ENCODE results near the gene ITGA1.

ITGA1 gene

DNA sequence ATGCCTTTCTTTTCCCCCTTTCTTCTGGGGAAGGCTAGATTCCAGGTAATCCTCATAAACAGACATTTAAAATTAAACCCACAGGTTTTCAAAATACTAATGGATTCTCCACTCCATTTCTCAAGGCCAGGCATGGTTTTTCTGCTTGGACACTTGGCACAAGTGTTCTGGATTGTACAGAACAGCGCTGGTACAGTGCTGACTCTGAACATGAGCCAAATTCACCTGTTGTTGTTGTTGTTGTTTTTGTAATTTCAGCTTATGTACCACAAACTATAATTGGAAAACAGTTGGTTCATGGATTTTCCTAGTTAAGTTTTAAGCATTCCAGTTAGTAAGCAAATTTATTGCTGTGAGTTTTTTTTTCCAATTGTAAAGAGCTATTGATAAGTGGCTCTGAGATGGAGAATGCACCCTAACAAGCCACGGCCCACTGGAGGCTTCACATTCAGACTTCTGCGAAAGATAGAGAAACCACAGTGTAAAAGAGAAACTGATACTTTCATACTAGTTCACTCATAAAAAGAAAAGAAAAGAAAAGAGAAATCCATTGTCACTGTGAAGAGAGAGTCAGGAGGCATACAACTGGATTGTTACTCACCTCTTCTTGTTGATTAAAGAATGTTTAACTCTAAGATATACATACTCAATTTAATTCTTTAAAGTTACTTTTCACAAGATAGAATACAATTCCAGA, 16.2 kb upstream of the ITGA1 start:
- H3K9me3 ChIP-seq (ENCODE audit: control insufficient read depth, low read length): no peaks in the 10 kb centered on the region
- no peak overlapping the region for H3K4me3 ChIP-seq (ENCODE audit: insufficient read depth, low read depth, low read length)
- WGBS, 2 experiments: 90 to 97% methylated on average over 2 to 3 of the region's 3 CpGs
- H3K27ac ChIP-seq (ENCODE audit: insufficient read depth, low read depth, low read length, poor library complexity, severe bottlenecking): no peak overlapping the region
- H3K27me3 ChIP-seq (ENCODE audit: control insufficient read depth, insufficient read depth, low read length, poor library complexity, severe bottlenecking): no peaks in the 10 kb centered on the region
- no peaks in the 10 kb centered on the region for H3K4me1 ChIP-seq (ENCODE audit: control insufficient read depth, insufficient read depth, low read length)
- no peaks in the 10 kb centered on the region for H3K36me3 ChIP-seq (ENCODE audit: control insufficient read depth, insufficient read depth, low read length)

GRCh38 chr5:52772668-52773067, 15.0 kb upstream of the ITGA1 start:
- Histone ChIP-seq H3K9me3 (ENCODE audit: control insufficient read depth, low read length) (no peaks in the 10 kb centered on the region), H3K27me3 (ENCODE audit: control insufficient read depth, insufficient read depth, low read length, poor library complexity, severe bottlenecking) (no peaks in the 10 kb centered on the region), H3K4me3 (ENCODE audit: insufficient read depth, low read depth, low read length) (no peak overlapping the region), H3K27ac (ENCODE audit: insufficient read depth, low read depth, low read length, poor library complexity, severe bottlenecking) (no peak overlapping the region), H3K36me3 (ENCODE audit: control insufficient read depth, insufficient read depth, low read length) (no peaks in the 10 kb centered on the region), H3K4me1 (ENCODE audit: control insufficient read depth, insufficient read depth, low read length) (no peaks in the 10 kb centered on the region)

GRCh38 chr5:52773342-52773741, 14.4 kb upstream of the ITGA1 start:
- WGBS, 2 experiments: 93 to 94% methylated on average over 2 of the region's 2 CpGs
- H3K4me1 ChIP-seq (ENCODE audit: control insufficient read depth, insufficient read depth, low read length): no peaks in the 10 kb centered on the region
- no peaks in the 10 kb centered on the region for H3K9me3 ChIP-seq (ENCODE audit: control insufficient read depth, low read length)
- no peaks in the 10 kb centered on the region for H3K36me3 ChIP-seq (ENCODE audit: control insufficient read depth, insufficient read depth, low read length)
- no peak overlapping the region for H3K27ac ChIP-seq (ENCODE audit: insufficient read depth, low read depth, low read length, poor library complexity, severe bottlenecking)
- no peaks in the 10 kb centered on the region for H3K27me3 ChIP-seq (ENCODE audit: control insufficient read depth, insufficient read depth, low read length, poor library complexity, severe bottlenecking)
- no peak overlapping the region for H3K4me3 ChIP-seq (ENCODE audit: insufficient read depth, low read depth, low read length)

DNA sequence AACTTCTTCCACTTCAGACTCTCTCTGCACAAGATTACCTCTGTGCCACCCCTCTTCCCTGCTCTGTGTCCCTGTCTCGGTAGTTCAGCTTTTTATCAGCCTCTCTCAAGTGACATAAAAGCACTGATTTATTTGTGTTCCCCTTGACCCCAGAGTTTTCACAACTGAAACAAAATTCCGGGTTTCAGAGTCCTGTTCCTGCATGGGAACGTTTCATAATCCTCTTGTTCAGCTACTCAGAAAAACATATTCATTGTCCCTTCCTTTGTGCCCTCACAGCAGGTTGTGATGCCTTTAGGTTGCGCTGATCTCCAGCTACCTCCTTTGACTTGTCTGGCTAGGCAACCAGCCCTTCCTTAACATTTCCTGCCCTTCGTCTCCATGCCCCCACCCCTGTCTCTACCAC, 13.7 kb upstream of the ITGA1 start:
- WGBS, 2 experiments: 13 to 18% methylated on average over 5 of the region's 5 CpGs
- Histone ChIP-seq H3K27me3 (ENCODE audit: control insufficient read depth, insufficient read depth, low read length, poor library complexity, severe bottlenecking) (no peaks in the 10 kb centered on the region), H3K4me3 (ENCODE audit: insufficient read depth, low read depth, low read length) (no peak overlapping the region), H3K9me3 (ENCODE audit: control insufficient read depth, low read length) (no peaks in the 10 kb centered on the region), H3K36me3 (ENCODE audit: control insufficient read depth, insufficient read depth, low read length) (no peaks in the 10 kb centered on the region), H3K4me1 (ENCODE audit: control insufficient read depth, insufficient read depth, low read length) (no peaks in the 10 kb centered on the region), H3K27ac (ENCODE audit: insufficient read depth, low read depth, low read length, poor library complexity, severe bottlenecking) (no peak overlapping the region)

DNA sequence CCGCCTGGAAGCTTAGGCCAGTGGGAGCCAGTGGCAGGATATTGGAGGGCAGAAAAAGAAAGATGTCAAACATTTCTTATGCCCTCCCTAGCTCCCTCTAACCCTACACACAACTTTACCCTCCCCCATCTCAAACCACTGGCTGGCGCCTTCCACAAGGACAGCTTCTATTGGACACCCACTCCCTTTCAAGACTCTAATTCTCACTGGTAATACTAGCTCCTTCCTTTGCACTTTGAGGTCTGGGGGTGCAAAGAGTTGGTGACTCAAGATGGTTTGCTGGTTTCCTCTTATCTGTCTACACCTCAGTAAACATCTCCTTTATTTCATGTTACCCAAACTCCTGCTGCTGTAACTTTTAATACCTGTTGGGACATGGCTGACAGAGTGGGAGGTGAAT, 11.6 kb upstream of the ITGA1 start:
- Histone ChIP-seq H3K36me3 (ENCODE audit: control insufficient read depth, insufficient read depth, low read length) (no peaks in the 10 kb centered on the region), H3K4me3 (ENCODE audit: insufficient read depth, low read depth, low read length) (no peak overlapping the region), H3K27ac (ENCODE audit: insufficient read depth, low read depth, low read length, poor library complexity, severe bottlenecking) (no peak overlapping the region), H3K9me3 (ENCODE audit: control insufficient read depth, low read length) (no peaks in the 10 kb centered on the region), H3K27me3 (ENCODE audit: control insufficient read depth, insufficient read depth, low read length, poor library complexity, severe bottlenecking) (no peaks in the 10 kb centered on the region), H3K4me1 (ENCODE audit: control insufficient read depth, insufficient read depth, low read length) (no peaks in the 10 kb centered on the region)
- WGBS, 2 experiments: 88% methylated on average over 2 of the region's 2 CpGs

GRCh38 chr5:52777186-52777585, 10.5 kb upstream of the ITGA1 start:
- Histone ChIP-seq H3K4me1 (ENCODE audit: control insufficient read depth, insufficient read depth, low read length) (no peaks in the 10 kb centered on the region), H3K36me3 (ENCODE audit: control insufficient read depth, insufficient read depth, low read length) (no peaks in the 10 kb centered on the region)
- 91 to 100% methylated on average over 2 to 3 of the region's 4 CpGs for WGBS, 2 experiments

DNA sequence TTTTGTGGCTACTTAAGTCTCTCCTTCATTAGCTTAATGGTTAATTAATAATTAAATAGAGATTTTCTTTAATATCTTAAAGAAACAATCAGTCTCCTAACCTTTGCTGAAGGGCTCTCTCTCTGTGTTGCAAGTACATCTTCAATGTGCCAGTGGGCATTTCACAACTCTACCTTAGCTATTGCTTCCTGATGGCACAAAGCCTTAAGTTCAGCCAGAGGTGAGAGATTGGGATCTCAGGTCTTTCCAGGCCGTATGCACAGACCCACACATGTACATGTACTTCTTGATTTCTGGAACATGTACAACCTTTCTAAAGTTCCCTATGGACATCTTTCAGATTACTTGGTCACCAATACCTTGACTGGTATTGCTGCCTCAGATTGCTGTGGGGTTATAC, 8.9 kb upstream of the ITGA1 start:
- WGBS, 2 experiments: 94 to 100% methylated on average over 1 of the region's 1 CpG
- H3K36me3 ChIP-seq (ENCODE audit: control insufficient read depth, insufficient read depth, low read length): no peaks in the 10 kb centered on the region
- H3K27ac ChIP-seq (ENCODE audit: insufficient read depth, low read depth, low read length, poor library complexity, severe bottlenecking): no peak overlapping the region
- H3K4me3 ChIP-seq (ENCODE audit: insufficient read depth, low read depth, low read length): no peak overlapping the region
- no peaks in the 10 kb centered on the region for H3K4me1 ChIP-seq (ENCODE audit: control insufficient read depth, insufficient read depth, low read length)
- H3K9me3 ChIP-seq (ENCODE audit: control insufficient read depth, low read length): no peaks in the 10 kb centered on the region
- H3K27me3 ChIP-seq (ENCODE audit: control insufficient read depth, insufficient read depth, low read length, poor library complexity, severe bottlenecking): no peaks in the 10 kb centered on the region

More at GRCh38 chr5:52777186-52777585, 10.5 kb upstream of the ITGA1 start:
- no peaks in the 10 kb centered on the region for H3K27me3 ChIP-seq (ENCODE audit: control insufficient read depth, insufficient read depth, low read length, poor library complexity, severe bottlenecking)
- H3K4me3 ChIP-seq (ENCODE audit: insufficient read depth, low read depth, low read length): no peak overlapping the region
- H3K27ac ChIP-seq (ENCODE audit: insufficient read depth, low read depth, low read length, poor library complexity, severe bottlenecking): no peak overlapping the region
- no peaks in the 10 kb centered on the region for H3K9me3 ChIP-seq (ENCODE audit: control insufficient read depth, low read length)

DNA sequence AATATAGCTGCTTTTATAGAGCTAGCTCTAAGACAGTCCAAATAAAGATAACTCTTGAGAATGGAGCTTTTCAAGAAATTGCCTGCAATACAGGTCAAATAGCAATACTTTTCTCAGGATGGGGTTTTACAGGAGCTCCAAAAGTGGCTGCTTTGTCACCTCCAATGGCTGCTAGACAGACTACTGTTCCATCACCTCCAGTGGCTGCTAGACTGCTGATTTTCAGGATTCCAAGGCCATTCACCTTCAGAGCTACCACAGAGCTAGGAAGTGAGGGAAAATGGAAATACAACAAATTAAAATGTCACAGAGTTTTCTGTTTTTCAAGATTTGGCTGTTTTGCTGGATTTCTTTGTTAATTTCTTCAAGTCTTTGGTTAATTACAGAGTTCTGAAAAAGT, 8.5 kb upstream of the ITGA1 start:
- H3K36me3 ChIP-seq (ENCODE audit: control insufficient read depth, insufficient read depth, low read length): no peaks in the 10 kb centered on the region
- H3K9me3 ChIP-seq (ENCODE audit: control insufficient read depth, low read length): no peaks in the 10 kb centered on the region
- no peak overlapping the region for H3K27ac ChIP-seq (ENCODE audit: insufficient read depth, low read depth, low read length, poor library complexity, severe bottlenecking)
- H3K27me3 ChIP-seq (ENCODE audit: control insufficient read depth, insufficient read depth, low read length, poor library complexity, severe bottlenecking): no peaks in the 10 kb centered on the region
- no peaks in the 10 kb centered on the region for H3K4me1 ChIP-seq (ENCODE audit: control insufficient read depth, insufficient read depth, low read length)
- no peak overlapping the region for H3K4me3 ChIP-seq (ENCODE audit: insufficient read depth, low read depth, low read length)

- no peak overlapping the region for H3K4me3 ChIP-seq (ENCODE audit: insufficient read depth, low read depth, low read length)
These were observed 4.3 kb upstream of the ITGA1 start for GRCh38 chr5:52783226-52783959.

GRCh38 chr5:52784737-52785136, 3.0 kb upstream of the ITGA1 start:
- peaks cover 31% of the 10 kb centered on the region for H3K27me3 ChIP-seq (ENCODE audit: control insufficient read depth, insufficient read depth, low read length, poor library complexity, severe bottlenecking)
- H3K27ac ChIP-seq (ENCODE audit: insufficient read depth, low read depth, low read length, poor library complexity, severe bottlenecking): no peak overlapping the region
- no peaks in the 10 kb centered on the region for H3K4me1 ChIP-seq (ENCODE audit: control insufficient read depth, insufficient read depth, low read length)
- no peak overlapping the region for H3K4me3 ChIP-seq (ENCODE audit: insufficient read depth, low read depth, low read length)
- no peaks in the 10 kb centered on the region for H3K36me3 ChIP-seq (ENCODE audit: control insufficient read depth, insufficient read depth, low read length)
- no peaks in the 10 kb centered on the region for H3K9me3 ChIP-seq (ENCODE audit: control insufficient read depth, low read length)
- 88 to 90% methylated on average over 4 to 6 of the region's 6 CpGs for WGBS, 2 experiments

More at GRCh38 chr5:52783226-52783959, 4.3 kb upstream of the ITGA1 start:
- 86 to 94% methylated on average over 1 to 2 of the region's 2 CpGs for WGBS, 2 experiments
- no peaks in the 10 kb centered on the region for H3K4me1 ChIP-seq (ENCODE audit: control insufficient read depth, insufficient read depth, low read length)
- H3K36me3 ChIP-seq (ENCODE audit: control insufficient read depth, insufficient read depth, low read length): no peaks in the 10 kb centered on the region
- H3K9me3 ChIP-seq (ENCODE audit: control insufficient read depth, low read length): no peaks in the 10 kb centered on the region
- H3K27me3 ChIP-seq (ENCODE audit: control insufficient read depth, insufficient read depth, low read length, poor library complexity, severe bottlenecking): peaks cover 19% of the 10 kb centered on the region
- H3K27ac ChIP-seq (ENCODE audit: insufficient read depth, low read depth, low read length, poor library complexity, severe bottlenecking): no peak overlapping the region
